Thymus (tissue), 14 donors: ENCODE measurements around the gene HERC4. TPM values are rescaled to one million over a fixed set of nuclear protein-coding genes. Genes with fewer than 3 reads are reported as not detected.
A peak's percentile ranks its signal among the peaks of the same experiment; 100 is the strongest.

ENCODE experiments used
- DNase-seq, 9 donors: peaks; one replicate each; pipeline ENCODE4 v3.0.0-alpha.2; 2013; ENCODE audit warnings: low spot score in 9 of 9, low read depth in 6 of 9, missing footprints in 1 of 9
- H3K27ac ChIP-seq, 2 donors: one replicate each; pipeline ENCODE4 v1.5.1; 2013; ENCODE audit warnings: control low read depth in 1 of 2, low read depth in 1 of 2, low read length in 1 of 2, mild to moderate bottlenecking in 1 of 2, moderate library complexity in 1 of 2
- H3K27me3 ChIP-seq, 2 donors: one replicate each; pipeline ENCODE4 v1.5.1; 2013; ENCODE audit warnings: low read length in 1 of 2; ENCODE audit not compliant: control insufficient read depth in 2 of 2, insufficient read depth in 1 of 2
- H3K36me3 ChIP-seq, 2 donors: one replicate each; pipeline ENCODE4 v1.5.1; 2013; ENCODE audit warnings: low read length in 1 of 2, mild to moderate bottlenecking in 1 of 2, moderate library complexity in 1 of 2; ENCODE audit not compliant: control insufficient read depth in 2 of 2, insufficient read depth in 2 of 2
- H3K4me1 ChIP-seq, 2 donors: one replicate each; pipeline ENCODE4 v1.5.1; 2013; ENCODE audit warnings: low read length in 2 of 2; ENCODE audit not compliant: control insufficient read depth in 2 of 2, insufficient read depth in 2 of 2
- H3K4me3 ChIP-seq, 2 donors: one replicate each; pipeline ENCODE4 v1.5.1; 2013; ENCODE audit warnings: low read length in 2 of 2, control low read depth in 1 of 2, mild to moderate bottlenecking in 1 of 2
- H3K9me3 ChIP-seq, 2 donors: one replicate each; pipeline ENCODE4 v1.5.1; 2013; ENCODE audit warnings: low read length in 1 of 2, mild to moderate bottlenecking in 1 of 2; ENCODE audit not compliant: control insufficient read depth in 2 of 2, insufficient read depth in 1 of 2
- WGBS: extraction: QIAGEN DNeasy Blood & Tissue Kit; methylation state at CpG from one replicate; pipeline ENCODE4 v1.1.7; 2013; 5-methylcytosine and 5-hydroxymethylcytosine counted together
- long read RNA-seq, 10 donors: transcript quantifications; one replicate each; lab custom pipeline, GENCODE V29; 2026
- polyA plus RNA-seq: library from polyadenylated mRNA; stranded (reverse); fragments of 200-250 nt; gene quantifications from one replicate; pipeline ENCODE4 v1.2.3, GENCODE V29; 2013
- total RNA-seq: library from RNA; stranded (reverse); fragments of 120-200 nt; gene quantifications from one replicate; pipeline ENCODE4 v1.2.4, GENCODE V29; 2013
- donor health status: healthy.

Gene HERC4, protein sequence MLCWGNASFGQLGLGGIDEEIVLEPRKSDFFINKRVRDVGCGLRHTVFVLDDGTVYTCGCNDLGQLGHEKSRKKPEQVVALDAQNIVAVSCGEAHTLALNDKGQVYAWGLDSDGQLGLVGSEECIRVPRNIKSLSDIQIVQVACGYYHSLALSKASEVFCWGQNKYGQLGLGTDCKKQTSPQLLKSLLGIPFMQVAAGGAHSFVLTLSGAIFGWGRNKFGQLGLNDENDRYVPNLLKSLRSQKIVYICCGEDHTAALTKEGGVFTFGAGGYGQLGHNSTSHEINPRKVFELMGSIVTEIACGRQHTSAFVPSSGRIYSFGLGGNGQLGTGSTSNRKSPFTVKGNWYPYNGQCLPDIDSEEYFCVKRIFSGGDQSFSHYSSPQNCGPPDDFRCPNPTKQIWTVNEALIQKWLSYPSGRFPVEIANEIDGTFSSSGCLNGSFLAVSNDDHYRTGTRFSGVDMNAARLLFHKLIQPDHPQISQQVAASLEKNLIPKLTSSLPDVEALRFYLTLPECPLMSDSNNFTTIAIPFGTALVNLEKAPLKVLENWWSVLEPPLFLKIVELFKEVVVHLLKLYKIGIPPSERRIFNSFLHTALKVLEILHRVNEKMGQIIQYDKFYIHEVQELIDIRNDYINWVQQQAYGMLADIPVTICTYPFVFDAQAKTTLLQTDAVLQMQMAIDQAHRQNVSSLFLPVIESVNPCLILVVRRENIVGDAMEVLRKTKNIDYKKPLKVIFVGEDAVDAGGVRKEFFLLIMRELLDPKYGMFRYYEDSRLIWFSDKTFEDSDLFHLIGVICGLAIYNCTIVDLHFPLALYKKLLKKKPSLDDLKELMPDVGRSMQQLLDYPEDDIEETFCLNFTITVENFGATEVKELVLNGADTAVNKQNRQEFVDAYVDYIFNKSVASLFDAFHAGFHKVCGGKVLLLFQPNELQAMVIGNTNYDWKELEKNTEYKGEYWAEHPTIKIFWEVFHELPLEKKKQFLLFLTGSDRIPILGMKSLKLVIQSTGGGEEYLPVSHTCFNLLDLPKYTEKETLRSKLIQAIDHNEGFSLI
- total RNA-seq = 25.0 TPM
- polyA plus RNA-seq = 35.0 TPM
- long read RNA-seq, donor 1 = 0 reads
- long read RNA-seq, donor 2 = 0 reads
- long read RNA-seq, donor 3, partial matches to known transcripts = 0 of 2 reads
- long read RNA-seq, donor 3, other reads (novel, unspliced or antisense) = 0 of 2 reads
- long read RNA-seq, donor 4, partial matches to known transcripts = 5 of 6 reads
- long read RNA-seq, donor 4, other reads (novel, unspliced or antisense) = 0 of 6 reads
- long read RNA-seq, donor 5, partial matches to known transcripts = 6 of 9 reads
- long read RNA-seq, donor 5, other reads (novel, unspliced or antisense) = 0 of 9 reads
- long read RNA-seq, donor 6 = 0 reads
- long read RNA-seq, donor 7, full-length matches to known transcripts = 4 of 10 reads
- long read RNA-seq, donor 7, partial matches to known transcripts = 6 of 10 reads
- long read RNA-seq, donor 7, other reads (novel, unspliced or antisense) = 0 of 10 reads
- long read RNA-seq, donor 8 = 0 reads
- long read RNA-seq, donor 9, partial matches to known transcripts = 0 of 3 reads
- long read RNA-seq, donor 9, other reads (novel, unspliced or antisense) = 0 of 3 reads
- long read RNA-seq, donor 10 = 0 reads

- WGBS = under 1% methylated on average over 64 of the region's 64 CpGs
- H3K4me3 ChIP-seq = peak within 1 kb of the TSS; percentile 78 to 85
- H3K4me1 ChIP-seq = peaks cover 5 to 7% of the 10 kb centered on the region in 2 donors
- peak within 1 kb of the TSS; percentile 89 to 94 for H3K27ac ChIP-seq
- peaks cover 0 to 2% of the 10 kb centered on the region in 2 donors for H3K9me3 ChIP-seq
- no peaks in the 10 kb centered on the region for H3K27me3 ChIP-seq
- DNase-seq = peak; percentile 55 to 93 (median 82)
- H3K36me3 ChIP-seq = no peaks in the 10 kb centered on the region
Observed at GRCh38 chr10:68074775-68075549, at the start of gene HERC4. HERC4 (minus strand) TSS chr10:68075283; CDS start chr10:68073108, 2,175 bp downstream.

DNA sequence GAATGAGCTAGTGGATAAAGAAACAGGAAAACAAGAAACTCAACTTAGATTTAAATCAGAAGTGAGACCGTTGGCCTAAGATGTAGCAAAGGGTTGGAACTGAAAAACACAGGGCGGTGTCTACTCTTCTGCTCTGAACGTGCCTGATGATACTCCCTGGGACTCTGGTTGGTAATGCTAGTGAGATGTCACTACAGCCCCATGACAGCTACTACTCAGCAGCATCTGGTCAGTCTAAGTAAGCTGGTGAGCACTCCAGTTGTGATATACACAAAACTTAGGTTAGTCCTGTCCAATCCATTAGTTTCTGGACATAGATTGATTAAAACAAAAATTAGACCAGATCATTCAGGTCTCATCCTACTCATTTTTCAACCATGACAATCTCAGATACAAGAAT, 49.6 kb upstream of the HERC4 start:
- Histone ChIP-seq H3K4me1 (no peaks in the 10 kb centered on the region), H3K4me3 (no peak overlapping the region), H3K27me3 (no peaks in the 10 kb centered on the region), H3K36me3 (no peaks in the 10 kb centered on the region), H3K27ac (no peak overlapping the region), H3K9me3 (no peaks in the 10 kb centered on the region)
- no peak for DNase-seq
- WGBS = 94% methylated on average over 3 of the region's 3 CpGs

- no peak overlapping the region for H3K27ac ChIP-seq
- WGBS = 94% methylated on average over 9 of the region's 9 CpGs
- H3K9me3 ChIP-seq = no peaks in the 10 kb centered on the region
- no peak overlapping the region for H3K4me3 ChIP-seq
- no peaks in the 10 kb centered on the region for H3K36me3 ChIP-seq
- H3K27me3 ChIP-seq = no peaks in the 10 kb centered on the region
- no peak for DNase-seq
- H3K4me1 ChIP-seq = no peaks in the 10 kb centered on the region
Observed at GRCh38 chr10:68121852-68122251, 46.8 kb upstream of the HERC4 start.

- no peaks in the 10 kb centered on the region for H3K9me3 ChIP-seq
- DNase-seq = no peak
- no peak overlapping the region for H3K4me3 ChIP-seq
- H3K27me3 ChIP-seq = no peaks in the 10 kb centered on the region
- no peaks in the 10 kb centered on the region for H3K36me3 ChIP-seq
- H3K27ac ChIP-seq = no peak overlapping the region
- no peaks in the 10 kb centered on the region for H3K4me1 ChIP-seq
- 93% methylated on average over 15 of the region's 15 CpGs for WGBS
Observed at GRCh38 chr10:68121020-68121743, 46.1 kb upstream of the HERC4 start.

DNA sequence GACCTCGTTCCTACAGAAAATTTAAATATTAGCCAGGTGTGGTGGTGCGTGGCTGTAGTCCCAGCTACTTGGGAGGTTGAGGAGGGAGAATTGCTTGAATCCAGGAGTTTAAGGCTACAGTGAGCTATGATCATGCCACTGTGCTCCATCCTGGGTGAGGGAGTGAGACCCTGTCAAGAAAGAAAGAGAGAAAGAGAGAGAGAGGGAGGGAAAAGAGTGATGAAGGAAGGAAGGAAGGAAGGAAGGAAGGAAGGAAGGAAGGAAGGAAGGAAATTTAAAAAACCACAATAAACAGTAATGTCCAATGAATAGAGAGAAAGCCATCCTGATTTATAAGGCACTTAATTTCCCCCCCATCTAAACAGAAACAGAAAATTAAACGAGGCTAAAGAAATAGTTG, 43.6 kb upstream of the HERC4 start:
- Histone ChIP-seq H3K27me3 (no peaks in the 10 kb centered on the region), H3K27ac (no peak overlapping the region), H3K36me3 (no peaks in the 10 kb centered on the region), H3K4me1 (no peaks in the 10 kb centered on the region), H3K9me3 (no peaks in the 10 kb centered on the region), H3K4me3 (no peak overlapping the region)
- no peak for DNase-seq
- 92% methylated on average over 3 of the region's 3 CpGs for WGBS

- 98% methylated on average over 1 of the region's 1 CpG for WGBS
- no peaks in the 10 kb centered on the region for H3K36me3 ChIP-seq
- H3K27ac ChIP-seq = no peak overlapping the region
- no peaks in the 10 kb centered on the region for H3K27me3 ChIP-seq
- no peaks in the 10 kb centered on the region for H3K4me1 ChIP-seq
- H3K4me3 ChIP-seq = no peak overlapping the region
- DNase-seq = no peak
- no peaks in the 10 kb centered on the region for H3K9me3 ChIP-seq
Observed at GRCh38 chr10:68112837-68113236, 37.8 kb upstream of the HERC4 start.

- no peak for DNase-seq
- no peak overlapping the region for H3K27ac ChIP-seq
- H3K4me1 ChIP-seq = no peaks in the 10 kb centered on the region
- H3K9me3 ChIP-seq = no peaks in the 10 kb centered on the region
- H3K27me3 ChIP-seq = no peaks in the 10 kb centered on the region
- H3K36me3 ChIP-seq = no peaks in the 10 kb centered on the region
- H3K4me3 ChIP-seq = no peak overlapping the region
- WGBS = 96% methylated on average over 2 of the region's 2 CpGs
Observed at GRCh38 chr10:68111584-68111983, 36.5 kb upstream of the HERC4 start.
